WTC11 (cell line): ENCODE results near the gene ITPR2. TPM values are rescaled to one million over a fixed set of nuclear protein-coding genes. Genes with fewer than 3 reads are reported as not detected.

ENCODE experiments used
- ATAC-seq: fragments of 200-7000 bp; cut with Tn5 transposase; 2 replicates; pipeline ENCODE4 v1.10.0; 2021; ENCODE audit warnings: mild to moderate bottlenecking, moderate library complexity
- CTCF ChIA-PET: fragments of 300-600 bp; sonication (Branson Sonifier 250); formaldehyde crosslinking; loops from one replicate; lab custom pipeline; 2021; ENCODE audit warnings: antibody characterized with exemption; lab: Charles Lee
- POLR2A ChIA-PET: fragments of 350-600 bp; sonication (Branson Sonifier 250); formaldehyde crosslinking; loops from one replicate; lab custom pipeline; 2021; ENCODE audit warnings: antibody characterized with exemption; lab: Charles Lee
- DNase-seq: peaks from one replicate; pipeline ENCODE4 v3.0.0; 2021; ENCODE audit warnings: low spot score
- H3K27ac Mint-ChIP-seq: 2 replicates; pipeline ENCODE4 v1.8.0; 2021; ENCODE audit warnings: mixed read lengths
- H3K27me3 Mint-ChIP-seq: 2 replicates; pipeline ENCODE4 v1.8.0; 2021; ENCODE audit warnings: low read depth, mild to moderate bottlenecking, moderate library complexity, mixed read lengths
- H3K36me3 Mint-ChIP-seq: 2 replicates; pipeline ENCODE4 v1.8.0; 2021; ENCODE audit warnings: mixed read lengths
- H3K4me1 Mint-ChIP-seq: 2 replicates; pipeline ENCODE4 v1.8.0; 2022; ENCODE audit warnings: mixed read lengths
- H3K4me3 Mint-ChIP-seq: 2 replicates; pipeline ENCODE4 v1.8.0; 2021; ENCODE audit warnings: mild to moderate bottlenecking, moderate library complexity, mixed read lengths
- H3K9me3 Mint-ChIP-seq: 2 replicates; pipeline ENCODE4 v1.8.0; 2021; ENCODE audit warnings: mixed read lengths
- ATF1 ChIP-seq: sonication (generic); formaldehyde crosslinking; IDR thresholded peaks from 2 replicates; pipeline ENCODE4 v1.8.1; 2023; ENCODE audit warnings: mild to moderate bottlenecking, moderate library complexity, missing genetic modification reagents
- CREB1 ChIP-seq: sonication (generic); formaldehyde crosslinking; IDR thresholded peaks from 2 replicates; pipeline ENCODE4 v1.8.0; 2023; ENCODE audit warnings: mild to moderate bottlenecking, missing genetic modification reagents
- CREM ChIP-seq: sonication (generic); formaldehyde crosslinking; IDR thresholded peaks from 2 replicates; pipeline ENCODE4 v1.8.1; 2022; ENCODE audit warnings: mild to moderate bottlenecking, missing genetic modification reagents, moderate library complexity
- ESRRA ChIP-seq: sonication (generic); formaldehyde crosslinking; IDR thresholded peaks from 2 replicates; pipeline ENCODE4 v1.8.1; 2022; ENCODE audit warnings: mild to moderate bottlenecking, missing genetic modification reagents, borderline replicate concordance
- FOXP1 ChIP-seq: sonication (generic); formaldehyde crosslinking; IDR thresholded peaks from 2 replicates; pipeline ENCODE4 v1.8.0; 2022; ENCODE audit warnings: missing genetic modification reagents, mild to moderate bottlenecking, moderate library complexity, borderline replicate concordance
- GABPB1 ChIP-seq: sonication (generic); formaldehyde crosslinking; IDR thresholded peaks from 2 replicates; pipeline ENCODE4 v1.8.1; 2023; ENCODE audit warnings: mild to moderate bottlenecking, missing genetic modification reagents
- GRHL2 ChIP-seq: fragments of 250-450 bp; sonication (Bioruptor Pico); IDR thresholded peaks from 2 replicates; pipeline ENCODE4 v1.8.0; 2022; ENCODE audit warnings: mild to moderate bottlenecking, moderate library complexity; ENCODE audit not compliant: insufficient replicate concordance, severe bottlenecking
- HMGA2 ChIP-seq: fragments of 250-450 bp; sonication (Bioruptor Pico); IDR thresholded peaks from 2 replicates; pipeline ENCODE4 v1.4.0; 2021; ENCODE audit warnings: mild to moderate bottlenecking, moderate library complexity
- JAZF1 ChIP-seq: fragments of 250-450 bp; sonication (Bioruptor Pico); IDR thresholded peaks from 2 replicates; pipeline ENCODE4 v1.9.0; 2021; ENCODE audit warnings: moderate library complexity, mild to moderate bottlenecking, inconsistent platforms
- MXD4 ChIP-seq: fragments of 250-450 bp; sonication (Bioruptor Pico); IDR thresholded peaks from 2 replicates; pipeline ENCODE4 v1.8.0; 2021; ENCODE audit warnings: mild to moderate bottlenecking, moderate library complexity, borderline replicate concordance
- NR3C1 ChIP-seq: sonication (generic); formaldehyde crosslinking; conservative IDR thresholded peaks from 2 replicates; pipeline ENCODE4 v1.8.1; 2023; ENCODE audit warnings: low read depth, mild to moderate bottlenecking, missing genetic modification reagents
- OVOL2 ChIP-seq: fragments of 250-450 bp; sonication (Bioruptor Pico); IDR thresholded peaks from 2 replicates; pipeline ENCODE4 v1.9.0; 2021; ENCODE audit warnings: mild to moderate bottlenecking, borderline replicate concordance
- SP1 ChIP-seq: sonication (generic); formaldehyde crosslinking; conservative IDR thresholded peaks from 2 replicates; pipeline ENCODE4 v1.8.1; 2022; ENCODE audit warnings: missing genetic modification reagents
- STAT6 ChIP-seq: sonication (generic); formaldehyde crosslinking; conservative IDR thresholded peaks from 2 replicates; pipeline ENCODE4 v1.8.1; 2023; ENCODE audit warnings: mild to moderate bottlenecking, low read depth, missing genetic modification reagents, moderate library complexity
- TP53 ChIP-seq: sonication (generic); formaldehyde crosslinking; IDR thresholded peaks from 2 replicates; pipeline ENCODE4 v1.8.1; 2023; ENCODE audit warnings: mild to moderate bottlenecking, missing genetic modification reagents
- ZBTB21 ChIP-seq: sonication (generic); formaldehyde crosslinking; IDR thresholded peaks from 2 replicates; pipeline ENCODE4 v1.8.1; 2023; ENCODE audit warnings: mild to moderate bottlenecking, missing genetic modification reagents, borderline replicate concordance
- ZNF396 ChIP-seq: fragments of 250-450 bp; sonication (Bioruptor Pico); IDR thresholded peaks from 2 replicates; pipeline ENCODE4 v1.8.0; 2021; ENCODE audit warnings: mild to moderate bottlenecking, moderate library complexity, borderline replicate concordance
- ZNF416 ChIP-seq: fragments of 250-450 bp; sonication (Bioruptor Pico); IDR thresholded peaks from 2 replicates; pipeline ENCODE4 v1.9.0; 2021; ENCODE audit warnings: mild to moderate bottlenecking, inconsistent platforms
- ZNF423 ChIP-seq: fragments of 250-450 bp; sonication (Bioruptor Pico); IDR thresholded peaks from 2 replicates; pipeline ENCODE4 v2.1.2; 2022; ENCODE audit warnings: mild to moderate bottlenecking, moderate library complexity
- ZNF532 ChIP-seq: fragments of 250-450 bp; sonication (Bioruptor Pico); IDR thresholded peaks from 2 replicates; pipeline ENCODE4 v1.9.0; 2021; ENCODE audit warnings: mild to moderate bottlenecking, borderline replicate concordance
- ZNF671 ChIP-seq: fragments of 250-450 bp; sonication (Bioruptor Pico); IDR thresholded peaks from 2 replicates; pipeline ENCODE4 v1.8.0; 2021; ENCODE audit warnings: mild to moderate bottlenecking
- total RNA-seq: library from RNA; stranded (reverse); gene quantifications from 3 replicates; pipeline ENCODE4 v1.2.3, GENCODE V29; 2021
- TF ChIP-seq, protein P1 (sequence below): sonication (generic); formaldehyde crosslinking; IDR thresholded peaks from 2 replicates; pipeline ENCODE4 v1.8.1; 2023; ENCODE audit warnings: mild to moderate bottlenecking, moderate library complexity, missing genetic modification reagents
- TF ChIP-seq, protein P2 (sequence below): sonication (generic); formaldehyde crosslinking; IDR thresholded peaks from 2 replicates; pipeline ENCODE4 v1.8.0; 2023; ENCODE audit warnings: missing genetic modification reagents, mild to moderate bottlenecking, borderline replicate concordance
- TF ChIP-seq, protein P3 (sequence below): sonication (generic); formaldehyde crosslinking; IDR thresholded peaks from 2 replicates; pipeline ENCODE4 v1.8.1; 2022; ENCODE audit warnings: mild to moderate bottlenecking, missing genetic modification reagents, moderate library complexity, borderline replicate concordance

The ITPR2 gene
- total RNA-seq, 1 experiment from 2014 or later: 50.7 TPM

GRCh38 chr12:26441434-26441833 is 391.6 kb downstream of the ITPR2 start:
- Mint-ChIP-seq H3K36me3 (peaks cover 8% of the 10 kb centered on the region; the same call in 1 of the 2 replicates), H3K9me3 (no peaks in the 10 kb centered on the region), H3K27ac (peak overlapping the region; percentile 23; the same call in 1 of the 2 replicates), H3K4me3 (no peak overlapping the region), H3K27me3 (no peaks in the 10 kb centered on the region), H3K4me1 (peaks cover 11% of the 10 kb centered on the region)
- no peak for DNase-seq
- ATAC-seq: no peak
- CTCF ChIA-PET: no interaction called here
- POLR2A ChIA-PET: no interaction called here
- TF ChIP-seq ATF1 (CRISPR knock-in tag) (no peak), STAT6 (CRISPR knock-in tag) (no peak), FOXP1 (no peak), NR3C1 (CRISPR knock-in tag) (no peak), ZNF671 (CRISPR knock-in tag) (no peak), ZNF423 (no peak), CREB1 (no peak), SP1 (CRISPR knock-in tag) (no peak), JAZF1 (CRISPR knock-in tag) (no peak), CREM (CRISPR knock-in tag) (no peak), GABPB1 (CRISPR knock-in tag) (no peak), TP53 (CRISPR knock-in tag) (no peak)
- TF ChIP-seq, protein P1, sequence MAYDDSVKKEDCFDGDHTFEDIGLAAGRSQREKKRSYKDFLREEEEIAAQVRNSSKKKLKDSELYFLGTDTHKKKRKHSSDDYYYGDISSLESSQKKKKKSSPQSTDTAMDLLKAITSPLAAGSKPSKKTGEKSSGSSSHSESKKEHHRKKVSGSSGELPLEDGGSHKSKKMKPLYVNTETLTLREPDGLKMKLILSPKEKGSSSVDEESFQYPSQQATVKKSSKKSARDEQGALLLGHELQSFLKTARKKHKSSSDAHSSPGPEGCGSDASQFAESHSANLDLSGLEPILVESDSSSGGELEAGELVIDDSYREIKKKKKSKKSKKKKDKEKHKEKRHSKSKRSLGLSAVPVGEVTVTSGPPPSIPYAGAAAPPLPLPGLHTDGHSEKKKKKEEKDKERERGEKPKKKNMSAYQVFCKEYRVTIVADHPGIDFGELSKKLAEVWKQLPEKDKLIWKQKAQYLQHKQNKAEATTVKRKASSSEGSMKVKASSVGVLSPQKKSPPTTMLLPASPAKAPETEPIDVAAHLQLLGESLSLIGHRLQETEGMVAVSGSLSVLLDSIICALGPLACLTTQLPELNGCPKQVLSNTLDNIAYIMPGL: no peak
- TF ChIP-seq, protein P2, sequence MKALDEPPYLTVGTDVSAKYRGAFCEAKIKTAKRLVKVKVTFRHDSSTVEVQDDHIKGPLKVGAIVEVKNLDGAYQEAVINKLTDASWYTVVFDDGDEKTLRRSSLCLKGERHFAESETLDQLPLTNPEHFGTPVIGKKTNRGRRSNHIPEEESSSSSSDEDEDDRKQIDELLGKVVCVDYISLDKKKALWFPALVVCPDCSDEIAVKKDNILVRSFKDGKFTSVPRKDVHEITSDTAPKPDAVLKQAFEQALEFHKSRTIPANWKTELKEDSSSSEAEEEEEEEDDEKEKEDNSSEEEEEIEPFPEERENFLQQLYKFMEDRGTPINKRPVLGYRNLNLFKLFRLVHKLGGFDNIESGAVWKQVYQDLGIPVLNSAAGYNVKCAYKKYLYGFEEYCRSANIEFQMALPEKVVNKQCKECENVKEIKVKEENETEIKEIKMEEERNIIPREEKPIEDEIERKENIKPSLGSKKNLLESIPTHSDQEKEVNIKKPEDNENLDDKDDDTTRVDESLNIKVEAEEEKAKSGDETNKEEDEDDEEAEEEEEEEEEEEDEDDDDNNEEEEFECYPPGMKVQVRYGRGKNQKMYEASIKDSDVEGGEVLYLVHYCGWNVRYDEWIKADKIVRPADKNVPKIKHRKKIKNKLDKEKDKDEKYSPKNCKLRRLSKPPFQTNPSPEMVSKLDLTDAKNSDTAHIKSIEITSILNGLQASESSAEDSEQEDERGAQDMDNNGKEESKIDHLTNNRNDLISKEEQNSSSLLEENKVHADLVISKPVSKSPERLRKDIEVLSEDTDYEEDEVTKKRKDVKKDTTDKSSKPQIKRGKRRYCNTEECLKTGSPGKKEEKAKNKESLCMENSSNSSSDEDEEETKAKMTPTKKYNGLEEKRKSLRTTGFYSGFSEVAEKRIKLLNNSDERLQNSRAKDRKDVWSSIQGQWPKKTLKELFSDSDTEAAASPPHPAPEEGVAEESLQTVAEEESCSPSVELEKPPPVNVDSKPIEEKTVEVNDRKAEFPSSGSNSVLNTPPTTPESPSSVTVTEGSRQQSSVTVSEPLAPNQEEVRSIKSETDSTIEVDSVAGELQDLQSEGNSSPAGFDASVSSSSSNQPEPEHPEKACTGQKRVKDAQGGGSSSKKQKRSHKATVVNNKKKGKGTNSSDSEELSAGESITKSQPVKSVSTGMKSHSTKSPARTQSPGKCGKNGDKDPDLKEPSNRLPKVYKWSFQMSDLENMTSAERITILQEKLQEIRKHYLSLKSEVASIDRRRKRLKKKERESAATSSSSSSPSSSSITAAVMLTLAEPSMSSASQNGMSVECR (CRISPR knock-in tag): no peak

DNA sequence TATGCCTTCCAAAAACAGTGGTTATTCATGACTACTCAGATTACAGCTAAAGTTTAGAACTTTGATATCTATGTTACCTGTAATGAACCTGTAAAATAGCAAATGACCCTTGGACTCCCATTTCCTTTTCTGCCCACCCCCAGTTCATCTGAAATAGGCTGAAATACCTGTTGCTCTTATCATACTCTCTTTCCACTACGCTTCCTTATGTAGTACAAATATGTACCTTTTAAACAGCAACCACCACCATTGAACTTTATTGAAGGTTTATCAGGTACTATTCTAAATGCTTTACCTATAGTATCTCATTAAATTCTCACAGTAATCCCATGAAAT is 398.0 kb downstream of the ITPR2 start:
- Mint-ChIP-seq H3K4me3 (no peak overlapping the region), H3K36me3 (no peaks in the 10 kb centered on the region), H3K27me3 (no peaks in the 10 kb centered on the region), H3K4me1 (no peaks in the 10 kb centered on the region), H3K9me3 (no peaks in the 10 kb centered on the region), H3K27ac (peak overlapping the region; percentile 35; the same call in 1 of the 2 replicates)
- ChIA-PET POLR2A (no interaction called here), CTCF (no interaction called here)
- no peak for ATAC-seq
- DNase-seq: no peak
- TF ChIP-seq CREB1 (no peak), HMGA2 (no peak), ESRRA (no peak), ZNF532 (CRISPR knock-in tag) (no peak), ZNF396 (no peak), ZBTB21 (no peak), MXD4 (CRISPR knock-in tag) (no peak), ZNF416 (CRISPR knock-in tag) (no peak), OVOL2 (no peak), GRHL2 (CRISPR knock-in tag) (no peak)
- TF ChIP-seq, protein P3, sequence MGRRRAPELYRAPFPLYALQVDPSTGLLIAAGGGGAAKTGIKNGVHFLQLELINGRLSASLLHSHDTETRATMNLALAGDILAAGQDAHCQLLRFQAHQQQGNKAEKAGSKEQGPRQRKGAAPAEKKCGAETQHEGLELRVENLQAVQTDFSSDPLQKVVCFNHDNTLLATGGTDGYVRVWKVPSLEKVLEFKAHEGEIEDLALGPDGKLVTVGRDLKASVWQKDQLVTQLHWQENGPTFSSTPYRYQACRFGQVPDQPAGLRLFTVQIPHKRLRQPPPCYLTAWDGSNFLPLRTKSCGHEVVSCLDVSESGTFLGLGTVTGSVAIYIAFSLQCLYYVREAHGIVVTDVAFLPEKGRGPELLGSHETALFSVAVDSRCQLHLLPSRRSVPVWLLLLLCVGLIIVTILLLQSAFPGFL (CRISPR knock-in tag): no peak
